ENCODE data around the gene U2AF2. TPM values are rescaled to one million over a fixed set of nuclear protein-coding genes. Genes with fewer than 3 reads are reported as not detected.

U2AF2 gene
- polyA plus RNA-seq, 2 of the 4 experiments (the other 2 are of a cell fraction), result 157 to 302 TPM

- POLR2A ChIA-PET, result interaction anchor here (1.0 kb wide), 1 partner anchor 15 kb away, joined by 5 read pairs; the partner anchor contains the start of gene ZNF865
- Histone ChIP-seq H3K4me1 (0 out of 3 replicates have a peak, but pooled peaks cover 7% of the 10 kb centered on the region), H3K9me3 (no peaks in the 10 kb centered on the region), H3K4me2 (no peak overlapping the region), H3K4me3 (no peak overlapping the region), H3K27ac (no peak overlapping the region)
- TF ChIP-seq KDM1A (IDR thresholded peaks at IDR 0.05; ENCODE audit: low read depth) (no peak), PBX3 (IDR thresholded peaks at IDR 0.05) (no peak), ZFP36 (IDR thresholded peaks at IDR 0.05; ENCODE audit: borderline replicate concordance, partially characterized antibody) (no peak), ATOH8 (CRISPR knock-in tag; IDR thresholded peaks at IDR 0.05; ENCODE audit: low read depth) (no peak), MAZ (IDR thresholded peaks at IDR 0.05; ENCODE audit: borderline replicate concordance, low read depth, low read length) (no peak), TFCP2L1 (CRISPR knock-in tag; IDR thresholded peaks at IDR 0.05) (no peak), EHF (CRISPR knock-in tag; IDR thresholded peaks at IDR 0.05) (no peak)
- FAIRE-seq (no peak), ATAC-seq (0 out of 6 replicates have a peak, but pooled peaks of 1 of the 2 experiments have one; percentile 6), DNase-seq (ENCODE audit: low read depth in 1 of 2, low spot score in 1 of 2) (no peak)
- CTCF ChIA-PET, result interaction anchor here (1.0 to 24.9 kb wide), 6 partner anchors 11 to 480 kb away, joined by 3 to 363 read pairs (median 52); partner anchors contain the start of gene ZNF865
- 91% methylated on average over 9 of the region's 9 CpGs for WGBS (ENCODE audit: missing lambda C conversion rate)
These were observed 33.6 kb upstream of the U2AF2 start for GRCh38 chr19:55621205-55621672.

- 0 out of 3 replicates have a peak, but pooled peaks cover 7% of the 10 kb centered on the region for H3K4me1 ChIP-seq
- no peak overlapping the region for H3K27ac ChIP-seq
- TF ChIP-seq HES2 (IDR thresholded peaks at IDR 0.05) (no peak), EHMT2 (IDR thresholded peaks at IDR 0.05; ENCODE audit: low read depth) (no peak), EP300 (IDR thresholded peaks at IDR 0.05) (no peak)
- 96% methylated on average over 48 of the region's 55 CpGs for WGBS (ENCODE audit: missing lambda C conversion rate)
- ATAC-seq (no peak), DNase-seq (ENCODE audit: low read depth in 1 of 2, low spot score in 1 of 2) (no peak), FAIRE-seq (no peak)
- H3K9me3 ChIP-seq, result no peaks in the 10 kb centered on the region
- POLR2A ChIA-PET, result no interaction called here
- CTCF ChIA-PET, result interaction anchor here (1.0 to 24.9 kb wide), 4 partner anchors 11 to 154 kb away, joined by 4 to 363 read pairs (median 123); partner anchors contain the start of gene ZNF865
- no peak overlapping the region for H3K4me3 ChIP-seq
- H3K4me2 ChIP-seq, result no peak overlapping the region
These were observed 33.1 kb upstream of the U2AF2 start for GRCh38 chr19:55621673-55622231.

GRCh38 chr19:55622242-55622969 is 32.4 kb upstream of the U2AF2 start:
- Histone ChIP-seq H3K9me3 (no peaks in the 10 kb centered on the region), H3K4me3 (no peak overlapping the region), H3K4me2 (no peak overlapping the region), H3K27ac (no peak overlapping the region), H3K4me1 (0 out of 3 replicates have a peak, but pooled peaks cover 7% of the 10 kb centered on the region)
- DNase-seq (ENCODE audit: low read depth in 1 of 2, low spot score in 1 of 2), result no peak
- ATAC-seq, result no peak
- FAIRE-seq, result no peak
- WGBS (ENCODE audit: missing lambda C conversion rate), result 92% methylated on average over 36 of the region's 40 CpGs
- ChIA-PET POLR2A (interaction anchor here (0.9 to 3.4 kb wide), 3 partner anchors 23 to 146 kb away, joined by 3 to 16 read pairs (median 5); partner anchors contain the start of genes FIZ1 and ZNF628), CTCF (interaction anchor here (1.6 to 24.9 kb wide), 5 partner anchors 10 to 155 kb away, joined by 4 to 363 read pairs (median 98); partner anchors contain the start of gene ZNF865)
- no peak for TF ChIP-seq NFE2L2 (conservative IDR thresholded peaks at IDR 0.05; ENCODE audit: low read length)

- Histone ChIP-seq H3K9me3 (no peaks in the 10 kb centered on the region), H3K4me3 (no peak overlapping the region), H3K4me1 (0 out of 3 replicates have a peak, but pooled peaks cover 7% of the 10 kb centered on the region), H3K4me2 (no peak overlapping the region), H3K27ac (no peak overlapping the region)
- 95% methylated on average over 7 of the region's 7 CpGs for WGBS (ENCODE audit: missing lambda C conversion rate)
- POLR2A ChIA-PET, result interaction anchor here (0.9 to 3.4 kb wide), 6 partner anchors 14 to 147 kb away, joined by 3 to 33 read pairs (median 10); partner anchors contain the start of genes FIZ1, U2AF2, ZNF628 and ZNF865
- FAIRE-seq, result no peak
- no peak for DNase-seq (ENCODE audit: low read depth in 1 of 2, low spot score in 1 of 2)
- no peak for ATAC-seq
- no peak for TF ChIP-seq EHMT2 (IDR thresholded peaks at IDR 0.05; ENCODE audit: low read depth)
- TF ChIP-seq BCL3 (IDR thresholded peaks at IDR 0.05), result no peak
- no peak for TF ChIP-seq CHD2 (IDR thresholded peaks at IDR 0.05; ENCODE audit: low read length, partially characterized antibody)
- TF ChIP-seq EHF (CRISPR knock-in tag; IDR thresholded peaks at IDR 0.05), result no peak
- no peak for TF ChIP-seq TFCP2L1 (CRISPR knock-in tag; IDR thresholded peaks at IDR 0.05)
- no peak for TF ChIP-seq ESRRA (IDR thresholded peaks at IDR 0.05; ENCODE audit: borderline replicate concordance, low read length)
- TF ChIP-seq E2F6 (IDR thresholded peaks at IDR 0.05; ENCODE audit: borderline replicate concordance, low read depth), result no peak
- no peak for TF ChIP-seq CBX2 (IDR thresholded peaks at IDR 0.05; ENCODE audit: borderline replicate concordance, low read depth)
- TF ChIP-seq ZSCAN20 (CRISPR knock-in tag; IDR thresholded peaks at IDR 0.05), result no peak
- no peak for TF ChIP-seq KDM1A (IDR thresholded peaks at IDR 0.05; ENCODE audit: low read depth)
- no peak for TF ChIP-seq CBX8 (IDR thresholded peaks at IDR 0.05)
- TF ChIP-seq GATA3 (IDR thresholded peaks at IDR 0.05; ENCODE audit: borderline replicate concordance), result no peak
- no peak for TF ChIP-seq NFE2L2 (conservative IDR thresholded peaks at IDR 0.05; ENCODE audit: low read length)
- no peak for TF ChIP-seq PBX3 (IDR thresholded peaks at IDR 0.05)
- TF ChIP-seq TP53 (CRISPR knock-in tag; IDR thresholded peaks at IDR 0.05), result no peak
- CTCF ChIA-PET, result interaction anchor here (0.6 to 24.9 kb wide), 6 partner anchors 10 to 535 kb away, joined by 3 to 363 read pairs (median 68); partner anchors contain the start of gene ZNF865
These were observed 31.7 kb upstream of the U2AF2 start for GRCh38 chr19:55623130-55623529.
